B cell (primary cell): ENCODE results near the gene DNAH3. TPM values are rescaled to one million over a fixed set of nuclear protein-coding genes. Genes with fewer than 3 reads are reported as not detected.
"Not testable (repeated sequence)": the region's sequence is repeated elsewhere in the genome, so short reads cannot be mapped to it uniquely, and the experiment has no call there.

ENCODE experiments used
- ATAC-seq: fragments of 200-7000 bp; cut with Tn5 transposase; one replicate; pipeline ENCODE4 v1.10.0; 2021; ENCODE audit warnings: low read depth, mild to moderate bottlenecking, moderate number of reproducible peaks, moderate library complexity
- CTCF ChIA-PET: fragments of 350-600 bp; sonication (Branson Sonifier 250); formaldehyde crosslinking; loops from one replicate; lab custom pipeline; 2021; ENCODE audit warnings: antibody characterized with exemption, inconsistent platforms; lab: Charles Lee
- POLR2A ChIA-PET: fragments of 350-600 bp; sonication (Branson Sonifier 250); formaldehyde crosslinking; loops from one replicate; lab custom pipeline; 2021; ENCODE audit warnings: antibody characterized with exemption; lab: Charles Lee
- DNase-seq: peaks from one replicate; pipeline ENCODE4 v3.0.0; 2013
- H2AFZ ChIP-seq: 2 replicates; pipeline ENCODE4 v1.6.1; 2012; ENCODE audit warnings: mild to moderate bottlenecking, low read depth, low read length; ENCODE audit not compliant: insufficient read depth, poor library complexity, severe bottlenecking
- H3K27ac ChIP-seq, 2 donors: 1 replicate in 1 of 2; 2 replicates in 1 of 2; pipeline ENCODE4 v1.5.1; 2012 to 2013; ENCODE audit warnings: low read length in 2 of 2, mild to moderate bottlenecking in 2 of 2, moderate library complexity in 1 of 2
- H3K27me3 ChIP-seq, 4 experiments: fragments of 200-600 bp in 1 of 4; sonication (generic) in 1 of 4; replicated peaks in 1 of 4; 1 replicate in 2 of 4; 2 replicates in 2 of 4; pipeline versions ENCODE4 v1.6.1 to v1.7.0; 2013 to 2016; ENCODE audit warnings: low read length in 3 of 4, mild to moderate bottlenecking in 2 of 4, mixed read lengths in 1 of 4, moderate library complexity in 1 of 4; ENCODE audit not compliant: insufficient read depth in 4 of 4, control insufficient read depth in 3 of 4; ENCODE audit errors: control extremely low read depth in 1 of 4
- H3K36me3 ChIP-seq, 2 experiments: replicated peaks in 1 of 2; 1 replicate in 1 of 2; 2 replicates in 1 of 2; pipeline versions ENCODE4 v1.6.1 to v1.7.1; 2013; ENCODE audit warnings: low read length in 1 of 2; ENCODE audit not compliant: insufficient read depth in 2 of 2, control insufficient read depth in 1 of 2; ENCODE audit errors: control extremely low read depth in 1 of 2, extremely low read depth in 1 of 2
- H3K4me1 ChIP-seq, 2 donors: fragments of 200-600 bp in 1 of 2; sonication (generic) in 1 of 2; 1 replicate in 1 of 2; 2 replicates in 1 of 2; pipeline versions ENCODE4 v1.5.1 to v1.6.1; 2013 to 2017; ENCODE audit warnings: low read length in 2 of 2; ENCODE audit not compliant: control insufficient read depth in 2 of 2, insufficient read depth in 2 of 2
- H3K4me2 ChIP-seq: replicated peaks from 2 replicates; pipeline ENCODE3; 2012; ENCODE audit warnings: mild to moderate bottlenecking, low read depth, low read length; ENCODE audit not compliant: poor library complexity, severe bottlenecking
- H3K4me3 ChIP-seq, 5 experiments: fragments of 200-600 bp in 1 of 5; sonication (generic) in 1 of 5; 1 replicate in 3 of 5; 2 replicates in 2 of 5; pipeline versions ENCODE4 v1.5.1 to v1.7.0; 2011 to 2016; ENCODE audit warnings: low read length in 4 of 5, mild to moderate bottlenecking in 4 of 5, low read depth in 2 of 5, control low read depth in 1 of 5, moderate library complexity in 1 of 5; ENCODE audit not compliant: insufficient read depth in 1 of 5; ENCODE audit errors: control extremely low read depth in 1 of 5, extremely low read depth in 1 of 5
- H3K79me2 ChIP-seq: fragments of 200-600 bp; sonication (generic); one replicate; pipeline ENCODE4 v1.6.0; 2016; ENCODE audit warnings: low read length; ENCODE audit not compliant: control insufficient read depth, insufficient read depth
- H3K9ac ChIP-seq: fragments of 200-600 bp; sonication (generic); 2 replicates; pipeline ENCODE4 v1.6.1; 2017; ENCODE audit warnings: mild to moderate bottlenecking, low read length, moderate library complexity
- H3K9me3 ChIP-seq, 3 donors: one replicate each; pipeline versions ENCODE4 v1.6.1 to v1.7.1; 2013; ENCODE audit warnings: low read length in 2 of 3; ENCODE audit not compliant: control insufficient read depth in 2 of 3, insufficient read depth in 1 of 3; ENCODE audit errors: control extremely low read depth in 1 of 3
- H4K20me1 ChIP-seq: 2 replicates; pipeline ENCODE4 v1.6.0; 2012; ENCODE audit warnings: mild to moderate bottlenecking, low read length; ENCODE audit not compliant: insufficient read depth, control insufficient read depth, poor library complexity, severe bottlenecking
- H3K27ac Mint-ChIP-seq: one replicate; pipeline ENCODE4 v1.8.0; 2021; ENCODE audit warnings: mixed read lengths
- H3K27me3 Mint-ChIP-seq: one replicate; pipeline ENCODE4 v1.8.0; 2021; ENCODE audit warnings: mixed read lengths
- H3K4me1 Mint-ChIP-seq: one replicate; pipeline ENCODE4 v1.8.0; 2021; ENCODE audit warnings: mixed read lengths
- H3K4me3 Mint-ChIP-seq: one replicate; pipeline ENCODE4 v1.8.0; 2021; ENCODE audit warnings: mixed read lengths
- H3K9me3 Mint-ChIP-seq: one replicate; pipeline ENCODE4 v1.8.0; 2022; ENCODE audit warnings: mixed read lengths; ENCODE audit not compliant: insufficient read depth
- EZH2 ChIP-seq: IDR thresholded peaks from 2 replicates; pipeline ENCODE4 v1.6.1; 2012; ENCODE audit warnings: borderline replicate concordance, low read depth, mild to moderate bottlenecking, moderate library complexity, low read length; ENCODE audit not compliant: insufficient read depth, poor library complexity, severe bottlenecking
- WGBS: methylation state at CpG from one replicate; pipeline ENCODE4 v1.1.5; 2013; ENCODE audit warnings: missing lambda C conversion rate; ENCODE audit not compliant: insufficient coverage; 5-methylcytosine and 5-hydroxymethylcytosine counted together
- intact Hi-C: fragments of 100-400 bp; cut with micrococcal nuclease; formaldehyde crosslinking; loops from one replicate; pipeline ENCODE4 v1.10.0; 2022
- polyA plus RNA-seq: library from polyadenylated mRNA; depleted of rRNA; stranded (reverse); fragments of >200 nt; gene quantifications from 2 replicates; pipeline ENCODE4 v1.2.3, GENCODE V29; 2012
- total RNA-seq, 2 donors: library from RNA; stranded (reverse); fragments of 120-200 nt in 1 of 2; gene quantifications; 1 replicate in 1 of 2; 2 replicates in 1 of 2; pipeline versions ENCODE4 v1.2.3 to v1.2.4, GENCODE V29; 2013 to 2022
- TF ChIP-seq, protein P1 (sequence below): fragments of 200-600 bp; IDR thresholded peaks from one replicate; pipeline ENCODE4 v1.8.0; 2022; ENCODE audit warnings: antibody characterized with exemption, mild to moderate bottlenecking

The DNAH3 gene
- total and polyA plus RNA-seq, 2 donors (not counting 1 experiment from before 2014, with no cell fraction given) = not detected

DNA sequence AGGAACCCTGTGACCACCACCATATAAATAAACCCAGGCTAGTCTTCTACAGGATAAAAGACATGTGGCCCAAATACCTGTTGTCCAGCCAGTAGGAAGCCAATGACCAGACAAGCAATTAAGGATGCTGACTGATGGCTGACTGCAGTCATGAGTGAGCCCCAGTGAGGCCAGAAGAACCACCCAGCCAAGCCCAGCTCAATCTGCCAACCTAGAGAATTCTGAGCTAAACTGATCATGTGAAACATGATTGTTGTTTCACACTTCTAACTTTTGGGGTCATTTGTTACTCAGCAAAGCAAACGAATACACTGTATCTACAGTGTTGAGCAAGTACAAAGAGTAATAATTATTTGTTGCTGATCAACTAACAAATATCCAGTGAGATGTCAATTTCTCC, 86.4 kb downstream of the DNAH3 start:
- intact Hi-C loops = no loop called here
- Histone ChIP-seq H2AFZ (no peak overlapping the region), H3K27ac (no peak overlapping the region), H3K27me3 (peaks cover 0 to 5% (median 0%) of the 10 kb centered on the region in 4 experiments), H3K4me1 (no peaks in the 10 kb centered on the region), H3K79me2 (no peaks in the 10 kb centered on the region), H4K20me1 (no peaks in the 10 kb centered on the region), H3K9me3 (peaks cover 0 to 3% (median 0%) of the 10 kb centered on the region in 3 donors), H3K4me2 (no peak overlapping the region), H3K9ac (no peak overlapping the region), H3K4me3 (no peak overlapping the region), H3K36me3 (no peaks in the 10 kb centered on the region)
- Mint-ChIP-seq H3K4me1 (no peaks in the 10 kb centered on the region), H3K4me3 (no peak overlapping the region), H3K27ac (no peak overlapping the region), H3K9me3 (no peaks in the 10 kb centered on the region), H3K27me3 (peaks cover 12% of the 10 kb centered on the region)
- ATAC-seq (no peak), DNase-seq (no peak)
- WGBS = no CpG with 5 or more reads among the region's 1 CpG
- ChIA-PET POLR2A (no interaction called here), CTCF (no interaction called here)
- TF ChIP-seq EZH2 = no peak
- TF ChIP-seq, protein P1, sequence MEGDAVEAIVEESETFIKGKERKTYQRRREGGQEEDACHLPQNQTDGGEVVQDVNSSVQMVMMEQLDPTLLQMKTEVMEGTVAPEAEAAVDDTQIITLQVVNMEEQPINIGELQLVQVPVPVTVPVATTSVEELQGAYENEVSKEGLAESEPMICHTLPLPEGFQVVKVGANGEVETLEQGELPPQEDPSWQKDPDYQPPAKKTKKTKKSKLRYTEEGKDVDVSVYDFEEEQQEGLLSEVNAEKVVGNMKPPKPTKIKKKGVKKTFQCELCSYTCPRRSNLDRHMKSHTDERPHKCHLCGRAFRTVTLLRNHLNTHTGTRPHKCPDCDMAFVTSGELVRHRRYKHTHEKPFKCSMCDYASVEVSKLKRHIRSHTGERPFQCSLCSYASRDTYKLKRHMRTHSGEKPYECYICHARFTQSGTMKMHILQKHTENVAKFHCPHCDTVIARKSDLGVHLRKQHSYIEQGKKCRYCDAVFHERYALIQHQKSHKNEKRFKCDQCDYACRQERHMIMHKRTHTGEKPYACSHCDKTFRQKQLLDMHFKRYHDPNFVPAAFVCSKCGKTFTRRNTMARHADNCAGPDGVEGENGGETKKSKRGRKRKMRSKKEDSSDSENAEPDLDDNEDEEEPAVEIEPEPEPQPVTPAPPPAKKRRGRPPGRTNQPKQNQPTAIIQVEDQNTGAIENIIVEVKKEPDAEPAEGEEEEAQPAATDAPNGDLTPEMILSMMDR = no peak

DNA sequence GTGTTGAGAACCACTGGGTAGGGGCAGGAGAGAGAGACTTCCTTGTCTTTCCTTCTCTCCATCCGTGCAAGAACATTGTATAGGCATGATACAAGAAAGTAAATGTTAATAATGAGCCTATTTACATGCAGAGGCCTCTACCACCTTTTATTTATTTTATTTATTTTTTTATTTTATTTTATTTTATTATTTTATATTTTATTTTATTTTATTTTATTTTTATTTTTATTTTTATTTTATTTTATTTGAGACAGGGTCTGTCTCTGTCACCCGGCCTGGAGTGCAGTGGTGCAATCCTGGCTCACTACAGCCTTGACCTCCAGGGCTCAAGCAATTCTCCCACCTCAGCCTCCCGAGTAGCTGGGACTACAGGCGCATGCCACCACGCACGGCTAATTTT, 87.3 kb downstream of the DNAH3 start:
- H3K79me2 ChIP-seq, H3K4me1 ChIP-seq, H3K4me3 Mint-ChIP-seq, H2AFZ ChIP-seq, H4K20me1 ChIP-seq, POLR2A ChIA-PET, DNase-seq, H3K27ac Mint-ChIP-seq, H3K4me3 ChIP-seq, H3K9me3 ChIP-seq, H3K4me1 Mint-ChIP-seq, H3K9me3 Mint-ChIP-seq, H3K4me2 ChIP-seq, H3K36me3 ChIP-seq, H3K27me3 ChIP-seq, ATAC-seq, CTCF ChIA-PET, H3K9ac ChIP-seq, H3K27ac ChIP-seq, intact Hi-C loops: not testable (repeated sequence)
- WGBS = no CpG with 5 or more reads among the region's 6 CpGs
- H3K27me3 Mint-ChIP-seq = peaks cover 12% of the 10 kb centered on the region
